GM19455 (cell line): ENCODE measurements around the gene FAR2.
"Not testable (repeated sequence)": the region's sequence is repeated elsewhere in the genome, so short reads cannot be mapped to it uniquely, and the experiment has no call there.

Experiments
- ATAC-seq: cut with Tn5 transposase; IDR thresholded peaks from one replicate; pipeline ENCODE4 v1.9.1; 2021; ENCODE audit not compliant: unreplicated experiment

FAR2 gene

GRCh38 chr12:29148911-29149690, at the start of gene FAR2:
FAR2 (plus strand) TSS chr12:29149278; CDS start chr12:29270450, 121,172 bp downstream.
- no peak for ATAC-seq

DNA sequence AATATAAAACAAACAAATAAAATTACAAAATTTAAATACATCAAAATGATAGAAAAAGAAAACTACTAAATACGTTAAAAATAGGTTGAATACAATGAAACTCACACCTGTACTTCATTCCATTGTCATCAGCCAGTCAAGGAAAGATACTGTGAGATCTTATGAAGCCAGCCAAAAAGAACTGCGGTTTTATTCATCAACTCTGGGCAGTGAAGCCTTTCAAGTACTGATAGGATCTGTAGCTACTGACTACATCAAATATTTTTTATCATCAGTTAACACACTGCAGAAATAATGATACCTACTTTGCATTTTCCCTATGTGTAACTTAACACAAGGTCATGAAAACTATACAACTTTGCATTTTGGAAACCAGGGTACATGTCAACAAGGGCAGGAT, 46.3 kb upstream of the FAR2 start:
- ATAC-seq = no peak

DNA sequence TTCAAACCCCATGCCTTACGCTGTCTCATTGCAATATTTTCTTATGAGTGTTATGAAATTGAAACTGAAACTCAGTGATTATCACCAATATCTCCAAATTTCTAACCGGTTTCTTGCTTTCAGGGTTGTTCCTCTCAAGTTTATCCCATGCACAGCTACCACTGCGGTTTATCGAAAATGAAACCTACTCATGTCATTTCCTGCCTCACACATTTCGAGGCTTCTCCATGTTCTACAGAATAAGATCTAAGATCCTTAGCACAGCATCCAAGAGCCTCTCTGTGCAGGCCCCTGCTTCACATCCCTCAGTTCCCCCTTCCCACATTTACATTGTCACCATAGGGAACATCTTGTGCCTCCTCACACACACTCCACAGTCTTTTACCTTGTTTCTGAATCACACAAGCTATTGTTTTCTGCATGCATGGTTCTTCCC, 45.5 kb upstream of the FAR2 start:
- peak; percentile 98 for ATAC-seq

DNA sequence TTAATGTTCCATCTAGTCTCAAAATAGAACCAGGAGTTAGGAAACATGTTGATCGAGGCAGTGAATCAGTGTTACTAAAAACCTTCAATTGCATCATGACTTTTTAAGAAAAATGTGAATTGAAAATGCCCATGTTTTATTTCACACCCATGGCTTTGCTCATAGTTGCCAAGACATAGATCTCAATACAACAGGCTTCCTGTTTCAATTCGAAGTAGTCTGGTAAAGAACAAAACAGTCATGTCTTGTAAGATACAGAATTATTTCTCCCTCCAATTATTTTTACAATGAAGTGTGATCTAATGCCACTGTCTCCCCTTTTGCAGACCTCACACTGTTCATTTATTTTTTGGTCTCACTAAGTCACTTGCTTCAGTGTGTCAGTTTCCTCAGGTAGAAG, 44.6 kb upstream of the FAR2 start:
- ATAC-seq = no peak

- peak; percentile 82 for ATAC-seq
Observed at GRCh38 chr12:29110506-29111442, 38.3 kb upstream of the FAR2 start.

DNA sequence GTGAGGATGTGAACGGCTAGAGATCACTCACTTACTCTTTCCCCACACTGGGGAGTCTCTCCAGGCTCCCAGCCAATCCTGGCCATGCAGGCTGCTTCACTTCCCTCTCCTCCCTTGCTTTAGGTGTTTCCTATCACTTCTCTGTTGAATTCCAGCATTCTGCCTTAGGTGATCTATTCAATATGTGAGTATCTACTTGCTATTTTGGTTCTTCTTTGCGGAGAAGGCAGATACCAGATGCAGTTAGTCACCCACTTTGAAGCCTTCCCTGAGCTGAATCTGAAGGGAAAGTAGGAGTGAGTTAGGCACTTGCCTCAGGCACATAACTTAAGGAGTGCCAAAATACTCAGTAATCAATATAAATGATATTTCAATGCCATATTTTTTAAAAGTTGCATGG, 36.0 kb upstream of the FAR2 start:
- no peak for ATAC-seq

- no peak for ATAC-seq
Observed at GRCh38 chr12:29116414-29116813, 32.7 kb upstream of the FAR2 start.

GRCh38 chr12:29131539-29131938, 17.5 kb upstream of the FAR2 start:
- no peak for ATAC-seq

DNA sequence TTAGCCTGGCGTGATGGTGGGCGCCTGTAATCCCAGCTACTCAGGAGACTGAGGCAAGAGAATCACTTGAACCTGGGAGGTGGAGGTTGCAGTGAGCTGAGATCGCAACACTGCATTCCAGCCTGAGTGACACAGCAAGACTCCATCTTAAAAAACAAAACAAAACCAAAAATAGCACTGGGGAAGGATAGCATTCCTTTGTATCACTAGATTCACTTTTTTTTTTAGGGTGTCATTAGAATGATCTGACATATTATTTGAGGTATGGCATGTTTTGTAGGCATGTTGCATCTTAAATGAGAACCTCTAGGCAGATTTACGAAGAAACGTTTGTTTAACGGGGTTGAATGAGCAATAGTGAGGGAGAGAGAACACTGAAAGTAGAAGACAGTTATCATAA, 16.8 kb upstream of the FAR2 start:
- no peak for ATAC-seq

GRCh38 chr12:29133181-29133580, 15.9 kb upstream of the FAR2 start:
- ATAC-seq = no peak

DNA sequence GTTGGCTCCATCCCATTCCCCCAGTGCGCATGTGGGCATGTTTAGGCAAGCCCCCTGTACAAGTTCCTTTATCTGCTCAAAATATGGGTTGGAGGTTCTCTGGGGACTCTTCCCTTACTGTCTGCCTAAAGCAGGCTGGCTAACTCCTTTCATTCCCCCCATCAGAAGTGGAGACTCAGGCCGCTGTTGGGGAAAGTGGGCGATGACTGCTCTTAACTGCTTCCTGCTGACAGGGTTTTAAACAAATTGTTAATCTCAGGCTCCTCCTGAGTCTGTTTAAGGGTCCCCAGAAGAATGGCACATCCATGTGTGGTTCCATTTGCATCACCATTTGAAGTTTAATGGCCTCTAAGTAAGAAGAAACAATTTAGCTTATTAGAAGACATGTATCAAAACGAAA, 15.4 kb upstream of the FAR2 start:
- no peak for ATAC-seq

GRCh38 chr12:29138256-29138655, 10.8 kb upstream of the FAR2 start:
- not testable (repeated sequence) for ATAC-seq

DNA sequence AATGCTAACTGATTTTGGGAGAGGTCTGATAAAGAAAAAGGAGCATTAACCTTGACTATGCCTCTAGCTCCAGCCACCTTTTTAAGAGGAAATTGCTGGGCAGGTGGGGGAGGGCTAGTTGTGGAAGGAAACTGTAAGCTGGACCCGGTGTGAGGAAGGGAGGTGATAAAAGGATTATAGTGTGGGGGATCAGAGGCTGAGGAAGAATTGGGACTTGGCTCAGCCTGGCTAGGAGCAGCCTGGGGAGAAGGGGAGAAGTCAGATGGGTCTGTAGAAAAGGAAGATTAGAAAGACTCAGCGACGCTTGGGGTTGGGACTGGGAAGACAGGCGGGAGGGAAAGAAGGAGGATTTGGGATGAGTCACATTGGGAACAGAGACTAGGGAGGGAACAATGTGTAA, 10.2 kb upstream of the FAR2 start:
- ATAC-seq = not testable (repeated sequence)

DNA sequence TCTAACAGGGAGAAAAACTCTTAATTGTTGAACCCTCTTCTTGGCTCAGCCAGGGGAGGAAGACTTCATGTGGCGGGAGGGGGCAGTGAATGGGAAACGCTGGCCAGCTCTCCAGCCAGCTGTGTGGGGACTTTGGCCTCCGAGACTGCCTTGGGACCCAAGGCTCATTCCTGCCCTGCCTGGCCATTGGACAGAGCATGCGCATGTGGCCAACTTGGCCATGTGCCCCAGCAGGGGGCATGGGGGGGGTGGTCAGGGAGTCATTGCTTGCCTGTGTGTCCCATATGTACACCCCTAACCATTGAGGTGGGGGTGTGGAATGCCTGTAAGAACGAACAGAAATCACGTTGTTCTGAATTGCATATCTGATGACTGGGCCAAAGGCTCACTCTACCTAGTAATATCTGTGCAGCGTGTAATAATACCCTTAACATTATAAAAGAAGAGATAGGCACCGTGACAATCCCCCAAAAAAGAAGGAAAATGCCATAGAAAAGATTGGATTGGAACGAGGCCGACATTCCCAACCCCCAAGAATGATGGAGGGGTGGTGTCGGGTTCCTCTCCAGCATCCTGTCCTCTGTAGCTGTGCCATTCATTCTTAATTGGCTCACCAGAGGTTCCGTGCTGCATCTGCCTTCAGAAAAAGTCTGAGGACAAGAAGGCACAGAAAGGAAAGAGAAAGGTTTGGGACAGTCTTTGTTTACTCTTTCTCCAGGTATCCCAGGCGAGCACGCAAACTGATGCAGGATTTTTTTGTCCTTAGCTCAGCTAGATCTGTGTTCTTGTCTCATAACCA, 3.5 kb upstream of the FAR2 start:
- no peak for ATAC-seq

DNA sequence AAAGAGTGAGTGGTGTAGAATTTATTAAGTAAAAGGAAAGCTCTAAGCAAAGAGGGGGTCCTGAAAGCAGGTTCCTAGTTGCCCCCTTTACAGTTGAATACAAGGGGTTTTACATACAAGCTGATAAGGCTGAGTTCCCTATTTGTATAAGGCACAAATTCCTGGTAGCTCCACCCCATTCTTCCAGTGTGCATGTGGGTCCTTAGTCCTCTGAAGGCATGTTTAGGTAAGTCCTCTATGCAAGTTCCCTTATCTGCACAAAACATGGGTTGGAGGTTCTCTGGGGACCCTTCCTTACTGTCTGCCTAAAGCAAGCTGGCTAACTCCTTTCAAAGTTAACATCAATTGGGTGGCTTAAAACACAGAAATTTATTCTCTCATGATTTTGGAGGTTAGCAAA, 2.9 kb upstream of the FAR2 start:
- no peak for ATAC-seq

DNA sequence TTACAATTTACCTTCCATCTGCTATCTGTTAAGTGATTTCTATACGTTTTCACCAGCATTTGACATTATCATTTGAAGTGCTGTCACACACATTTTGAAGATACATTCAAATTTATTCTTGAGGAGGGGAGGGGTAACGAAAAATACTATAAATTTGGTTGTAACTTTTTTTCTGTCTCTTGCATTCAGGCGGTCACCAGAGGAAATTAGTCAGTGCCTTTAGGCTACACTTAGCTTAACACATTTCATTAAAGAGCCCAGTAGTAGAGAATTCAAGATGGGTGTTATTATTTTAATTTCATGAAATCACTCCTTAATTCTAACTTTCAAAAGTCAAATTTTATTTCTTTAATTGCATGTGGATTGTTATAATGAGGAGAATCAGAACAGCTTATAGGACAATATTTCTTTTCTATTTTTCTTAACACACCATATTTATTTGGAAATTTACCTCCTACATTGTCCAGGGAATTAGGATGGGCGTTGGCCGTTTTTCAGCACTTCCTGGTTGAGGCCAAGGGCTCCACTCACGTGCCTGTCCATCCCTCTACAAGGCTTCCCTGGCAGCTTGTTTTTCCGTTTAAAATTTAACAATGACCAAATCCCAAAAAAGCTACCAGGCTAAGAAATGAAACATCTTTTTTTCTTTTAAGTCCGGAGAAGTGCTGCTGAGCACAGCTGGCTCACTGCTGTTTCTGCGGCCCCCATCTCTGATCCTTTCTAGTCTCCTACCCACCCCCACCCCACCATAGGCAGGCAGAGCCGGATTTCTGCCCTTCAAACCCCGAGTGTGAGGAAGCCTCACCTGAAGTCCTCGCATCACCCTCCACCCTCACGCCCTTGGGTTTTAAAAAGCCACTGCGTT, 1.1 kb upstream of the FAR2 start:
- no peak for ATAC-seq

- ATAC-seq = no peak
Observed at GRCh38 chr12:29148596-29148910, 525 bp upstream of the FAR2 start.

DNA sequence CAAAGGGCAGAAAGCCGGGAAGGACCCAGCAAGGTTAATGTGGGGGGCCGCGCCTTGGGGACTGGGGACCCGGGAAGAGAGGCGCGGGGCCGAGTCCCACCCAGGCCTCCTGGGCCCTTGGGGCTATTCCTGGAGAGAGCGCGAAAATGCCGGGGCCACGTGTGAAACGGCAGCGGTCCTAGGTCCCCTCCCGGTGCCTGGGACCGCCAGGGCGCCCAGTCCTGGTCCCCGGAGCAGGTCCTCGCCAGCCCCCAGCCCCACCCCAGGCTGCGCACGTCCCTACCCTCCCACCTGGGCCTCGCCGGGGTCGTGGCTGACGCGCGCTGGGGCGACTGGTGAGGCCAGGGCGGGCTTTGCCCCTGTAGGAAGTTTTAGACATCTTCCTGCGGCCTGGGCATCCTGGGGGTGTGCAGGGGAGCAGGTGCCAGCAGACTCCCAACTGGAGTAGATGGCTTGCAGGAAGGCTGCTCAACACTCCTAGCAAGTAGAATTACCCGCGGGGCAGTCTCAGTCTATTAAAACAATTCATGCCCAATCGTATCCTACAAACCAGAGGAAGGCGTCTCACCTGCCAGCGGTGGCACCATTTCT, 708 bp downstream of the FAR2 start:
- ATAC-seq = no peak

GRCh38 chr12:29150462-29150861, 1.4 kb downstream of the FAR2 start:
- ATAC-seq = no peak
